Activated T-cell treated with anti-CD3 and anti-CD28 coated beads, Interleukin-2, amount 50 U/mL, for 48 hours (primary cell): ENCODE results near the gene TPRG1L.

Experiments
- DNase-seq, 2 experiments: peaks; one replicate each; pipeline ENCODE4 v3.0.0-alpha.2; 2020

TPRG1L gene

DNA sequence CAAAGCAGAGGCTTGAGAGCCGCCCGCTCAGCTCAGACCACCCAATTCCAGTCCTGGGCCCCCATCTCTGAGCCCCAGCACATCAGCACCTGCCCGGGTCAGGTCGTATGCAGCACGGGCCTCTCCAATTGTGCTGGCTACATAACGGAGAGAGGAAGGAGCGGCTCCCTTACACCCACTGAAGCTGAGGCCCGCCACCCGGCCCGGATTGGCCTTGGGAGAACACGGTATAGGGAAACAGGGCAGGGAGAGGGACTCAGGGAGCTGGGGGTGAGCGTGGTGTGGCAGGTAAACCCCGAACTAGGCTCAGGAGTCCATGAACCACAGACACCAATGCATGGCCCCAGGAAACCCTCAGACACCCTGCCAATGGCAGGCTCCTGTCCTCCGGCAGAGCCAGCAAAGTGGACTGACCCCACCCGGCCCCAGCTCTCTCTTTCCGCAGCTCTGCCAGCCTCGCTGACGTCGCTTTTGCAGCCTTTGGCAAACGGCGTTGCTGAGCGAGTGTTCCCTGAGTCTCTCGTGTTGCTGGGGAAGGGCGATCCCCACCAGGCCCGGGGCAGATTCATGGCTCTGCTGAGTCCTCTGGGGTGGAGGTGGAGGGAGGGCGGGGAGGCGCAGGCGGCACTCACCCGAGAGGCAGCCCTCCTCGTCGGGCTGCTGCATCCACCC, 30.0 kb upstream of the TPRG1L start:
- no peak for DNase-seq

DNA sequence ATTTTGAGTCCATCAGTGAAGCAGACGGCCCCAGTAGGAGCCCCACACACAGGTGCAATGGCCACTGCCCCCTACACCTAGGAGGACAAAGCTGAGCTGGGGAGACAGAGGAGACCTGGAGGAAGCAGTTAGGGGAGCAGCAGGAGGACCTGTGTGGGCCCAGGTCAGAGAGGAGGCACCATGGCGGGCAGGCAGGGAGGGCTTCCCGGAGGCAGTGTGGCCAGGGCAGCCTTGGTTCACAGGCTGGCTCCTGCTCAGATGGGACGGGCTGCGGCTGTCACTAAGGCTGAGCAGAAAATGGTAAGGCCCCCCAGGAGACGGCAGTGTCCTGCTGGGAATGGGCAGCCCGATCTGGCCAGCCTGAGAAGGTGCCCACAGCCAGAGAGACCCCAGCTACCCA, 28.9 kb upstream of the TPRG1L start:
- no peak for DNase-seq

DNA sequence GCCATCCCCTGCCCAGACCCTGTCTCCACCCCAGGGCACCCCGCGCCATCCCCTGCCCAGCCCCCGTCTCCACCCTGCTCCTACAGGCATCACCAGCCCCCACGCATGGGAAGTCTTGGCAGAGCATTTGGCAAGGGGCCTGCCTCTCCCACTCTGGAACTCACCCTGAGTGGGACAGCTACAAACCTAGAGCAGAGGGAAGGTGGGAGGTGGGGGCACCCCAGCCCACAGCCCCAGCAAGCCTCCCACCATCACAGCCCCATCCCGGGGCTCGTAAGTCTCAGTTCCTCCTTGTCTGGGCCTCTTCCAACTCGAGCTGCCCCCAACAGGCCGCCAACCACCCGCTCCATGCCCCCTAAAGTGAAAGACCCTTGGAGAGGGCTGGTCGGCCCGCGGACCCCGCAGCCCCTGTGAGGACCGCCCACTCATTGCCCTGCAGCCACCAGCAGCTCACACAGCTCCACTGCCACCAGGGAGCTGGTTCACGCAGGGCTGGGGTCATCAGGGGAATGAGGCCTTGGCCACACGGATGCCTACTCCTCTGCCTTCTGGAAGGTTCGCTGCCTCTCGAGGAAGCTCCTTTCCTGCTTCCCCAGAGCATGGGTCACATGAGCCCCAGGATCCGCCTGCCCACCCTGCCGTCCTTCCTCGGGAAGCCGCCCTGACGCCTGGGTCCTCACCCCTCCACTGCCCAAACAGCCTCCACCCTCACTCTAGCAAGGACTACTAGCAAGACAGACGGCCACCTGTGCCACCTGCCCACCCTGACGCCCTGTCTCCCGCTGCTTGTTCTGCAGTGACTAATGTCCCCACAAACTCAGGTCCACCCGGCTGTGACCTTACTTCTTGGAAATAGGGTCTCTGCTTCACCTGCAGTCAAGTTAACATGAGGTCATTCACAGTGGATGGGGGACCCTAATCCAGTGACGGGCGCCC, 27.9 kb upstream of the TPRG1L start:
- DNase-seq = no peak

DNA sequence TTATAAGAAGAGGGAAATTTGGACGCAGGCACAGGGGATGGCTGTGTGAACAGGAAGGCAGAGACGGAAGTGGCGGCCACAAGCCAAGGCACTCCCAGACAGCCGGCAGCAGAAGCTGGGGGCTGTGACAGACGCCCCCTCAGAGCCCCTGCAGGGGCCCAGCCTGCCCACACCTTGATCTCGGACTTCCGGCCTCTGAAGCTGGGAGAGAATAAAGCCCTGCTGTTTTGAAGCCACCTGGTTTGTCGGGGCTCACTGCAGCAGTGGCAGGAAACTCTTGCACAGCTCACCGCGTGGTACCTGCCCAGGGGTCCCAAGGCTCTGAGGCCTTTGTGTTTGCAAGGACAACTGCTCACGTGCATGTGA, 27.2 kb upstream of the TPRG1L start:
- DNase-seq = peak; percentile 41 to 50

DNA sequence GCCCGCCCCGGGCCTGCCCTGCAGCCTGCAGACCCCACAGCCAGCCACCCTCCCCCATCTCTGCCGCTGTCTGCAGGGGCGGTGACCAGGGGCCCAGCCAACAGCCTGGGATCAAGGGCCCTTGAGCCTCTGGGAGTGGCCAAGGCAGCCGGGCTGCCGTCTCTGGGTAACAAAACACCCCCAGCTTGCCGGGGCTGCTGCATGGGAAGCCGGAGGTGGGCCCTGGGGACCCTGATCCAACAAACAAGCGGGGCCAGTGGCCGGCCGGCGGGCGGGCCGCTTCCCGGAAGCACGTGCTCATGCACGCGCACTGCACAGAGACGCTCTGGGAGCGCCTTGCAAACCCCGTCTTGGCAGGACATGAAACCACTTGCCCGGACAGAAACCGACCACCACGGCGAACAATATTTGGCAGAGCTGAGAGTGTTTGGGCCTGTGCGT, 26.7 kb upstream of the TPRG1L start:
- DNase-seq = peak in 1 of 2 experiments; percentile 33

DNA sequence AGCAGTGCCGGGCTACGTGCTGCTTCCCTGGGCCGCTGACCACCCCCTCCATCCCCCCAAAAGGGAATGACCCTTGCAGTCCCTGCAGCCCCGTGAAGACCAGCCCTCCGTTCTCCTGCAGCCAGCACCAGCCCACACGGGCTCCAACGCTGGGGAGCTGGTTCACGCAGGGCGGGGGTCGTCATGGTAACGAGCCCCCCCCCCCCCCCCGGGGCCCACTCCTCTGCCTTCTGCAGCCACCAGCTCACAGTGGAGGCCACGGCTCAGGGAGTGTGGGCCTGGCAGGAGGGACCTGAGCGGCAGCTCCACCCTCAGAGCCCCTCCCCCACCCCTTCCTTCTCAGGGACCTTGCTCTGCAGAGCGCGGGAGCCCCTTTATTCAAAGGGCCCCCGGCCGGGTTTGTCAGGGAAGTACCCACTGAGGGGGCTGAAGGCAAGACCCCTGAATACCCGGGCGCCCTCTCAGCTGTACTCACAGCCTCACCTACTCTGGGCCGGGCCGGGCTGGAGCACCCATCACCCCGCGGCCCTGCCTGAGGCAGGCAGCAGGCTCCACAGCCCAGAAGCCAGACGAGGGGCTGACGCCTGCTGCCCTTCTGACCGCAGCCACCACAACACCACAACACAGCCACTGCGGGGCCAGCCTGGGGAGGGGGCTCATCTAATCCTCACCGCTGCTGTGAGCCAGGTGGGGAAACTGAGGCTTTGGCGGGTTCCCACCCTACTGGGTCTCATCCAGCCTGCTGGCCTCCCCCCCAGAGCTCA, 26.1 kb upstream of the TPRG1L start:
- no peak for DNase-seq

DNA sequence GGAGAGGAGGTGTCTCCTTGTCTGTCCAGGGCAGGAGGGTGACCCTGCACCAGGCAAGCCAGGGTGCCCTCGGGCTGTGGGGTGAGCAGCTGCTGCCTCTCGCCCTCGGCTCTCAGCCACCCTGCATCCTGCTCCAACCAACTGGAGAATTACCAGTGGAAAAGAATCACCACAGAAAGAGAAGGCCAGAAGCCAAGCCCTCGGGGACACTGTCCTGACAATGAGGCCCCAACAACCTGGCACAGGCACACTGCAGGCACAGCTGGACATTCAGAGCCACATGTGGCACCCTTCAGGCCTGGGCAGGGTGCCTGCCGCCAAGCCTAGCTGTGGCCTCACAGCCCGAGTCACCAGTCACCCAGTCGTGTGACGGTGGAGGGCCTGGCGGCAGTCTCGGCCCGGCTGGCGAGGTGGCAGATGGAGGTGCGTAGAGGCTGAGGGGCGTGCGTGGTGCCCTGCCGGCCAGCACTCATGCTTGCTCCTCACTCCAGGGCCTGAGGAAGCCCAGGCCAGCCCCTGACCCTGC, 25.5 kb upstream of the TPRG1L start:
- DNase-seq = no peak

DNA sequence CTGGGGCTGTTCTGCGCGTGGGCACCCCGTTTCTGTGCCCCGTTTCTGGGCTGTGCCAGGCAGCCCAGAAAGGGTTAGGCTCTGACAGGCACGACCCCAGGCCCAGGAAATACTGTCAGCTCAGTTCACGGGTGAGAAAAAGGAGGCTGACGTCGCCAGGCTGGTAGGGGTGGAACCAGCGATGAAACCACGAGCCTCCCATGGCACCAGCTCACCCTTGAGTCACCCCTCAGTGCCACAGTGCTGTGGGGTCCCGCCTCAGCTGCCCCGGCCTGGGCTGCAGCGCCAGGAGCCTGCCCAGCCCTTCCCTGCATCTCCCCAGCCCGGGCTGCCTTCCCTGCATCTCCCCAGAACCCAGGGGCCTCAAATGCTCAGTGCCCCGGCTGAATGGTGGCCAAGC, 25.0 kb upstream of the TPRG1L start:
- no peak for DNase-seq

DNA sequence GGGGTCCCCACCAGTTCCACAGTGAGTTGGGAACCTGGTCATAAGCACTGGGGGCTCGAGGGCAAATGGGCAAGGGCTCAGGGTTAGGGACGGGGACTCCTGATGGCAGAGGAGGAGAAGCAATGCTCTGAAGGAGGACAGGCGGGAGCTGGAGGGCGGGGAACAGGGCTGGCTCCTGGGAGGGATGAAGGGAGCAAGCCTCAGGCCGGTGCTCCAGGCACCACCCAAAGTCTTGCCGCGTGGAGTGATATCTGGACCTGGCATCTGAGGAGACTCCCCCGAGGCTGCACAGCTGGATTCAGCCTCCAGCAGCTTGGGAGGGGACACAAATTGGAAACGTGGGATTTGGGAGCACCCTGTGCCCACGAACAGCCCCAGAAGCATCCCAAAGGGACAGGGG, 24.5 kb upstream of the TPRG1L start:
- no peak for DNase-seq

DNA sequence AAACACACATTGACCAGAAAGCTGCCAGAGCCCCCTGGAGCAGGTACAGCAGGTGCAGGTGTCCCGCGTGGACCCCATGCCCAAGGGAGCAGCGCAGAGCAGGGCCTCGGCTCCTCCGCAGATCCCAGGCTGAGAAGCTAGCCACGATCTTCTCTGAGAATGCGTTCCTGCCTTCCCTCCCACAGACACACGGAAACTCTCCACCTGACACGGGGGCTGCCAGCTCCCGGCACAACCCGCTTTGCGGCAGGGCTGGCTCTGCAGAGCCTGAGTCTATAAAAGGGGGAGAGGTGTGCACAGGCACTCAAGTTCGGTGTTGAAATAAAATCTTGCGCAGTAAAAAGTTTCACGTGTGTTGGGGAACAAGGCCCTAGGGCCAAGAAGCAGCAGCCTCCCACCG, 23.1 kb upstream of the TPRG1L start:
- DNase-seq = no peak

DNA sequence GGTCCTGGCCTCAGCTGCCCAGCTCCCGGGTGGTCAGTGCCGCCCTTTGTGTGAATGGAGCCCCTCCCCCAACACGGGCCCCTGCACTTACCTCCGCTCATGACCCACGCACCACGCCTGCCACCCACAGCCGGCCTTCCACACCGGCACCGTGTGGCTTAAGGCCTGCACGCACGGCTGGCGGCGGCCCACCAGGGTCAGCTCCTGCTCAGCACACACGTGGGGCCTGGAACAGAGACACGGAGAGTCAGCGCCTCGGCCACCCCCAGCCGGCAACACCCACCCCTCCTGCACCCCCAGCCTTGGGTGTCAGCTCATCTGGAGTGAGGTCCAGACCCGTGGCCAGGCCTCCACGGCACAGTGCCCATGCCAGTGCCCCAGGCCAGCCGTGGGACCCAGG, 22.4 kb upstream of the TPRG1L start:
- no peak for DNase-seq

DNA sequence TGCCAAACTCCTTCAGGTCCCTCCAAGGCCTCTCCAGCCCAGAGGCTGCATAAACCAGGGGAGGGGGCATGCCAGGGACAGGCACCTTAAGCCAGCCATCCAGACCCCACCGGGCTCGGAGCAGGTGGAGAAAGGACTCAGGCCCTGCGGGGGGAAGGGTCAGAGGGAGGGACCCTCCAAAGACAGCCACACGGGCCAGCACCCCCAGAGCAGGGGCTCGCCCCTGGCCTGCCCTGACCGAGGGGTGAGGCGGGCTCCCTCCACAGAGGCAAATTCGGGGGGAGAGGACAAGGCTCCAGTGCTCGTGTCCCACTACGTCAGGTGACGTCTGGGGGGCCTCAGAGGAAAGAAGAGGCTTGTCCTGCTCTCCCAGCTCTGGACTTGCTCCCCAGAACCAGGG, 21.7 kb upstream of the TPRG1L start:
- DNase-seq = no peak

DNA sequence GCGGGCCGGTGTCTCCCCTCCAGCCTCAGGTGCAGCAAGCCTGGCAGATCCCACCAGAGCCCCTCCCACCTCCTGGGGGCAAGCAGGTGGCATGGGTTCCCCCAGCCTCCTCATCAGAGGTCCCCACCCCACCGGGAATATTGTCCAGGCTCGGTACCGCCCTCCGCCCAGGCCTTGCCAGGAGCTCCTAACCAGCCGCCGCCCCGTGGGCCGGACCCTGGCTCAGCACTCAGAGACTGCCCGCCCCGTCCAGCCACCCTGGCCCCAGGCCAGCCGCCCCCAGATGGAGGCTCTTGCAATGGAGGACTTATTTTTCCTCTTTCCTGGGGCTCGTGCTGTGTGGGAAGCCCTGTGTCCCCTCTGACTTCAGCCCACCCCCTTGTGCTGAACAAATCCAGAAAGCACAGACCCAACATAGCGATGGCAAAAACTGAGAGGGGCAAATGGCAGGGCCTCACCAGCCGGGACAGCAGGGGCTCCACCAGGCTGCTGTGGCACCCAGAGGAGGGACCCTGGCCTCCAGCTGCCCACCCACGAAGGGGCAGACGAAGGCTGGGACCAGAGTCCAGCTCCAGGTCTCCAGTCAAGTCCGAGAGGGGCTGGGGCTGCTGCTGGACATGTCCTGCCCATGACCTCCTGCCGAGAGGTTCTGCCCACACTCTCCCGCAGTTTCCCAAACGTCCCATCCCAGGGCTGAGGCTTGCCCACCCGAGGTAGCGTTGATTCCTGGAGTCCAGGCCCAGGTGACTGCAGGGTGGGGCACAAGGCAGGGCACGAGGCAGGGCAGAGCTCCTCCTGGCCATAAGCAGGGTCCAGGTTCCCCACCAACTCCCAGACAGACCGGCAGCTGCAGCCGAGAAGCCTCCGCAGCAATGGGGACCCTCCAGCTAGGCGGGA, 21.0 kb upstream of the TPRG1L start:
- no peak for DNase-seq

DNA sequence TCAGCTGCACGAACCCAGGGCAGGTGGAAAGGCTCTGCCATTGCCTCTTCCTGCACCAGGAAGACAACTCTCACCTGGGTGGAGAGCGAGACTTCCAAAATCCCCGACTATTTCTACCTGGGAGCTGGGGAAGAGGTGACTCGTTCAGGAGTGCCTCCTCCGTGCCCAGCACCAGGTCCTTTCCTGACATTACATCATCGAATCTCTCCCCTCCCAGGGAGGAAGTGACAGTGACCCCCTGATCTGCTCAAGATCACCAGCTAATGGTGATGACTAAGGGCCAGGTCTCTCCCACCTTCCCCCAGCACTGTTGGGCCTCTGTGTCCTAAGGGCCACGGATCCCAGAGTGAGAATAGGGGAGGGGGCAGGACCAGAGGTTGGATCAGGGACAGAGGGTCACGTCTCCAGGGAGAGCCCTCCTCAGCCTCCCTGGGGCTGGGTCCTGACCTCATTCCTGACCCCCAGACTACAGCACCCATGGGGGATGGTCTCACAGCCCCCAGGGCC, 20.3 kb upstream of the TPRG1L start:
- no peak for DNase-seq

DNA sequence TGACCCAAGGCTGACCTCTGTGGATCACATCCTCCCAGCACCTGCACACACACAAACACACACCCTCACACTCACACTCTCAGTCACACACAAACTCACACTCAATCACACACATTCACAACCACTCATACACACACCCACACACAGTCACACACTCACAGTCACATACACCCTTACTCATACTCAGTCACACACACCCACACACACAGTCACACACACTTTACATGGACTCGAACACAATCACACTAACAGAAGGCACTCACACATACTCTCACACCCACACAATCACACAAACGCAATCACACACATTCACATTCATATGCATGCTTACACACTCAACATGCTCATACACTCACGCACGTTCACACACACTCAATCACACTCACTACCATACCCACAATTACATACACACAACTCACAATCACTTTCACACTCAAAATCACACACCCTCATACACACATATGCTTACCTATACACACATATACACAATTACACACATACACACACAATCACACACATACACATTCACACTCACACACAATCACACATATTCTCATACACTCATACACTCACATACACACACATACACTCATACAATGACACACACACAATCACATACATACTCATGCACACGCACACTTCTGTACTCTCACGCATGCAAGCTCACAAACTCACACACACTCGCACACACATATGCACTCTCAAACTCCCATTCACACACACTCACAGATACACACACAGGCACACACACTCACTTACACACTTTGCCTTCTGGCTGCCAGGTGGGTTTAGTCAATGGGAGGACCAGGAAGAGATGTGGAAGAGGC, 19.6 kb upstream of the TPRG1L start:
- no peak for DNase-seq

DNA sequence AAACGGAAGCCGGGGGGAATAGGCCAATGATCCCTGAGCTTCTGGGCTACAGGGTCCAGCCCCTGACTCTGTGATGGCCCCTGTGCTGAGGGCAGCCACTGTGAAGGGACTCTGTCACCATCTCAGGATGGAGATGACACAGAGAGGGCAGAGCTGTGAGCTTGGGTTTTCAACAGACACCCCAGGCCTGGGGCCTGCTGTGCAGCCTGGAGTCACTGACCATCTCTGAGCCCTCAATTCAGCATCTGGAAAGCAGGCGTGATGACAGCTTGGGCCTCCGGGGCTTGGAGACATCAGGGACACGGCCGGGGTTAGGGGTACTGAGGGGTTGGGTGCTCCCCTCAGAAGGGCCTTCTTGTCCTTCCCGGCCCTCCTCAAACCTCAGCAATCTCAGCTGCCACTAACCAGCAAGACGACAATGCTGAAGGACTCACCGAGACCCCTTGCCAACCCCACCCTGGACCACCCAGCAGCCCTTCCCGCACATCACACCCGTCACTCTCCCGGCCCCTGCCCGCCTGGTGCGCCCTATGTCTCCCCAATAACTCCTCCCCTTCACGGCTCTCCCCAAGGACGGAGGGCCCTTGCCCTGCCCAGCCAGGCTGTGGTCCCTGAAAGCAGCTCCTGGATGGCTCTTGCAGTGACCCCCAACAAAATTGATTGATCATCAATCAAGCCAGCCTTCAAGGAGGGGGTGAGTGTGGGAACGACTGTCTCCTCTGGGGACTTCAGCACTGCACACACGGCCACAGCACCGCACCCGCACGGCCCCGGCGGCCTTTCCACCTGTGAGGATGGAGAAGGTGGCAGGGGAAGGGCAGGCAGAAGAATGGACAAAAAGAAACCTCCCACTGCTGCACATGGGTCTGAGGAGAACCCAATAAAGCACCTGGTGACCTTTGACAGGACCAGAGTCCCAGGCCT, 17.8 kb upstream of the TPRG1L start:
- no peak for DNase-seq

DNA sequence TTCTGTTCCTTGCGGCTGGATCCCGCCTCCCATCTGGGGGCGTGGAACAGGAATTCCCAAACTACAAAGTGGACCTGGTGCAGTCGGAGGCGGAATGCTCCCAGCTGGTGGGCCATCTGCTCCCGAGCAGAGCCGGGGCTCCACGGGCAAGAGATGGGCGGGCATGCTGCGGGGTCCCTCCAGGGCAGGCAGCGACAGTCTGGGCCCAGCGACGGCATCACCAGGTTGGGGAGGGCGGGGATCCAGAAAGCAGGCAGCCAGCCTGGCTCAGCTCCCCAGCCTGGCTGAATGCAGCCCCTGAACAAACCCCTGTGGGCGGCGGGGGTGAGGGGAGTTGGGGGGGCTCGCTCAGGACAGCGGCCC, 17.1 kb upstream of the TPRG1L start:
- DNase-seq = no peak

DNA sequence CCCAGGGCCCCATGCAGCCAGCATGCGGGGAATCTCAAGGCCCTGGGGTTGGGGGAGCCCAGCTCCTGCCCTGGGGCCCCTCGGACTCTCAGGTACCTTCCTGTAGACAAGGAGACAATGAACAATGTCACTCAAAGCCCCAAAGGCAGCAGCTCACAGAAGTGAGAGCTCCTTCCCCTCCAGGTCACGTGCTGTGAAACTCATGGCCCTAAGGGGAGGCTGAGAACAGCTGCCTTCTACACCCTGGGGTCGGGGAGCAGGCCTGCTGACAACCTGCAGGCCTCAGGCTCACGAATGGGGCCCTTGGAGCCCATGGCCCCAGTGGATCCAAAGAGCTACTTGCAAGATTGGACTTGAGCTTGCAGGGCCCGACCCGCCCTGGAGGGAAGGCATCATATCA, 16.7 kb upstream of the TPRG1L start:
- DNase-seq = no peak

DNA sequence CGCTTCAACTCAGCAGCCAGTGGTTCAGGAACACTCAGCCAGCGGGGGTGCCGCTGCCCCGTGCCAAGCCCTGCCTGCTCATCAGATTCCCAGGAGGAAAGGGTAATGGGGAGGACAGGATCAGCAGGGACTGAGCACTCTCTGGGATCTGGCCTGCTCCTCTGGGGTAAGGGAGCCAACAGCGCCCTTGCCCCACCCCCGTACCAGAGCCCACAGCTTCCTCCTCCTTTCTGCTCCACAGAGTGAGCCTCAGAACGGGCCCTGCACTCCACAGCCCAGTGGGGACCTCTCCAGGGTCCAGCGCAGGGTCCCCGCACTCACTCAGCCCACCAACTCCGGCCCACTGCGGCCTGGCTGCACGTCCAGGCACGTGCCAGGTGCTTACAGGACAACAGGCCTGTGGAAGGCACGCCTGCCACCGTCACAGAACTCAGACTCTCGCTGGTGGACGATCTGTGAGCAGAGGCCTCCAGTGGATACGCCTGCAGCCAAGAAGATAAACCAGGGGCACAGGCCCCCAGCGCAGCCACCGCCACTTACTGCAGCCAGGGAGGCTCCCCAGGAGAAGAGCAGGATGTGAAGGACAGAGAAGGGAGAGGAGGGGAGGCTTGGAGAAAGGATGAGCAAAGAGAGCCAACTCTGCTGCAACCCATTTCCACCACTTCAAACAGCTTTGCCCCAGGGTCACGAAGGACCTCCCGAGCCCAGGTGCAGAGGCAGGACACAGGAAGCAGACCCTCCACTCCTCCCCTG, 15.6 kb upstream of the TPRG1L start:
- DNase-seq = no peak
